ENCODE results near the gene NUDCD3. TPM values are rescaled to one million over a fixed set of nuclear protein-coding genes. Genes with fewer than 3 reads are reported as not detected.

Gene NUDCD3
- total RNA-seq, 1 experiment from 2014 or later, result 82.3 TPM

GRCh38 chr7:44402401-44403060 lies 87.9 kb downstream of the NUDCD3 start:
- BruUV-seq (replicated peaks), result no TSS peak
- ChIA-PET POLR2A (ENCODE audit: unreplicated experiment) (no interaction called here), CTCF (no interaction called here)
- H3K4me1 ChIP-seq (ENCODE audit: insufficient read depth, low read length), result no peaks in the 10 kb centered on the region
- H3K36me3 ChIP-seq (ENCODE audit: low read depth, low read length), result peaks cover 11% of the 10 kb centered on the region
- no peaks in the 10 kb centered on the region for H3F3A ChIP-seq (ENCODE audit: low read length, unreplicated experiment)
- no peak for TF ChIP-seq CTCF (conservative IDR thresholded peaks at IDR 0.05; ENCODE audit: low read depth, low read length)
- TF ChIP-seq EZH2phosphoT487 (IDR thresholded peaks at IDR 0.05; ENCODE audit: borderline replicate concordance, low read length), result no peak
- no peak for TF ChIP-seq EZH2 (IDR thresholded peaks at IDR 0.05; ENCODE audit: low read length, unreplicated experiment)
- intact Hi-C loops (cut with micrococcal nuclease), result no loop called here
- H3K4me2 ChIP-seq (ENCODE audit: low read length), result no peak overlapping the region
- H3K4me3 ChIP-seq (ENCODE audit: low read length), result no peak overlapping the region
- H3K27me3 ChIP-seq (ENCODE audit: low read length), result no peaks in the 10 kb centered on the region
- no peak for DNase-seq
- no peak overlapping the region for H3K27ac ChIP-seq (ENCODE audit: low read length)
- no peaks in the 10 kb centered on the region for H3K9me2 ChIP-seq (replicated peaks; ENCODE audit: low read length)
- 0 out of 2 replicates have a peak, but pooled peaks cover 3% of the 10 kb centered on the region for H4K20me1 ChIP-seq (ENCODE audit: low read length)
- peaks cover 2% of the 10 kb centered on the region; the same call in 1 of the 2 replicates for H3K79me2 ChIP-seq (ENCODE audit: low read length)
- no peaks in the 10 kb centered on the region for H3K9me3 ChIP-seq (ENCODE audit: low read length)
- ATAC-seq, result no peak
- H2AFZ ChIP-seq (ENCODE audit: low read length), result no peak overlapping the region
- H3K9ac ChIP-seq (ENCODE audit: low read length), result no peak overlapping the region

DNA sequence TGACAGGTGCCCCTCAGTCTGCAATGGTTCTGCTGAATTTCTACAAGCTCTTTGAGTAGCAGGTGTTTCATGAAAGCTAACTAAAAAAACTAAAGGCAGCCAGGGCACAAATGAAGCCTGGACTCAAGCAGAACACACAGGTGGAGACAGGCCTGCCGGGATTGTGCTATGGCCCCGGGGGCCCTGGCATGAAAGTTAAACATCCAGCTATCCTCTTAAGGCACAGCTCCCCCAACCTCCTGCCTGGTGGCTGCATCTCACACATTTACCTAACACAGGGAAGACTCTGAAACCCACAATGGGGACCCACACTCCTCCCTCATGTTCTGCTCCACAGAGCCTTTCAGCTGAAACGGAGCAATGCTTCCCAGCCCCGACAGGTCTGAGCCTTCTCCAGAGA lies 88.8 kb downstream of the NUDCD3 start:
- Histone ChIP-seq H3K9ac (ENCODE audit: low read length) (no peak overlapping the region), H3K79me2 (ENCODE audit: low read length) (no peaks in the 10 kb centered on the region), H3K9me2 (replicated peaks; ENCODE audit: low read length) (no peaks in the 10 kb centered on the region), H4K20me1 (ENCODE audit: low read length) (0 out of 2 replicates have a peak, but pooled peaks cover 3% of the 10 kb centered on the region), H2AFZ (ENCODE audit: low read length) (no peak overlapping the region), H3K9me3 (ENCODE audit: low read length) (no peaks in the 10 kb centered on the region), H3F3A (ENCODE audit: low read length, unreplicated experiment) (no peaks in the 10 kb centered on the region), H3K4me3 (ENCODE audit: low read length) (no peak overlapping the region), H3K27ac (ENCODE audit: low read length) (no peak overlapping the region), H3K4me2 (ENCODE audit: low read length) (no peak overlapping the region), H3K36me3 (ENCODE audit: low read depth, low read length) (peaks cover 16% of the 10 kb centered on the region), H3K27me3 (ENCODE audit: low read length) (no peaks in the 10 kb centered on the region), H3K4me1 (ENCODE audit: insufficient read depth, low read length) (no peaks in the 10 kb centered on the region)
- ATAC-seq (no peak), DNase-seq (no peak)
- intact Hi-C loops (cut with micrococcal nuclease), result no loop called here
- no TSS peak for BruUV-seq (replicated peaks)
- POLR2A ChIA-PET (ENCODE audit: unreplicated experiment), result no interaction called here
- TF ChIP-seq EZH2phosphoT487 (IDR thresholded peaks at IDR 0.05; ENCODE audit: borderline replicate concordance, low read length), result no peak
- no peak for TF ChIP-seq CTCF (conservative IDR thresholded peaks at IDR 0.05; ENCODE audit: low read depth, low read length)
- CTCF ChIA-PET, result no interaction called here

- Histone ChIP-seq H3K36me3 (ENCODE audit: low read depth, low read length) (peaks cover 16% of the 10 kb centered on the region), H3F3A (ENCODE audit: low read length, unreplicated experiment) (no peaks in the 10 kb centered on the region), H4K20me1 (ENCODE audit: low read length) (no peaks in the 10 kb centered on the region), H2AFZ (ENCODE audit: low read length) (no peak overlapping the region), H3K4me2 (ENCODE audit: low read length) (no peak overlapping the region), H3K27me3 (ENCODE audit: low read length) (no peaks in the 10 kb centered on the region), H3K27ac (ENCODE audit: low read length) (no peak overlapping the region), H3K9ac (ENCODE audit: low read length) (no peak overlapping the region), H3K9me2 (replicated peaks; ENCODE audit: low read length) (no peaks in the 10 kb centered on the region), H3K4me1 (ENCODE audit: insufficient read depth, low read length) (no peaks in the 10 kb centered on the region), H3K9me3 (ENCODE audit: low read length) (no peaks in the 10 kb centered on the region), H3K79me2 (ENCODE audit: low read length) (no peaks in the 10 kb centered on the region), H3K4me3 (ENCODE audit: low read length) (no peak overlapping the region)
- ChIA-PET CTCF (no interaction called here), POLR2A (ENCODE audit: unreplicated experiment) (no interaction called here)
- TF ChIP-seq EZH2phosphoT487 (IDR thresholded peaks at IDR 0.05; ENCODE audit: borderline replicate concordance, low read length) (no peak), CTCF (conservative IDR thresholded peaks at IDR 0.05; ENCODE audit: low read depth, low read length) (no peak), EZH2 (IDR thresholded peaks at IDR 0.05; ENCODE audit: low read length, unreplicated experiment) (no peak)
- BruUV-seq (replicated peaks), result no TSS peak
- DNase-seq, result no peak
- ATAC-seq, result no peak
- intact Hi-C loops (cut with micrococcal nuclease), result no loop called here
These were observed 90.4 kb downstream of the NUDCD3 start for GRCh38 chr7:44400033-44400511.

All from PC-3 (cell line).